AG04449 (cell line): ENCODE data around the gene NDUFV3.
"Not testable (repeated sequence)": the region's sequence is repeated elsewhere in the genome, so short reads cannot be mapped to it uniquely, and the experiment has no call there.

Experiments
- CTCF ChIA-PET: fragments of 350-600 bp; formaldehyde crosslinking; extraction: SDS; loops from one replicate; lab custom pipeline; 2021; ENCODE audit warnings: antibody characterized with exemption; lab: Yijun Ruan, JAX
- POLR2A ChIA-PET: fragments of 400-600, 350-600 bp; formaldehyde crosslinking; extraction: SDS; loops from one replicate; lab custom pipeline; 2020; ENCODE audit warnings: antibody characterized with exemption, inconsistent platforms; lab: Yijun Ruan, JAX
- DNase-seq: peaks from one replicate; pipeline ENCODE4 v3.0.0-alpha.2; 2010; ENCODE audit warnings: low read depth, low spot score
- H3K4me3 ChIP-seq: 2 replicates; pipeline ENCODE4 v1.5.1; 2011; ENCODE audit warnings: low read depth, mild to moderate bottlenecking, control low read depth, low read length
- TF ChIP-seq, protein P1 (sequence below): IDR thresholded peaks from one replicate; pipeline ENCODE4 v1.5.1; 2011; ENCODE audit warnings: mild to moderate bottlenecking, moderate library complexity, low read length, control low read depth, inconsistent platforms; ENCODE audit not compliant: insufficient read depth; ENCODE audit errors: missing control alignments

Gene NDUFV3

DNA sequence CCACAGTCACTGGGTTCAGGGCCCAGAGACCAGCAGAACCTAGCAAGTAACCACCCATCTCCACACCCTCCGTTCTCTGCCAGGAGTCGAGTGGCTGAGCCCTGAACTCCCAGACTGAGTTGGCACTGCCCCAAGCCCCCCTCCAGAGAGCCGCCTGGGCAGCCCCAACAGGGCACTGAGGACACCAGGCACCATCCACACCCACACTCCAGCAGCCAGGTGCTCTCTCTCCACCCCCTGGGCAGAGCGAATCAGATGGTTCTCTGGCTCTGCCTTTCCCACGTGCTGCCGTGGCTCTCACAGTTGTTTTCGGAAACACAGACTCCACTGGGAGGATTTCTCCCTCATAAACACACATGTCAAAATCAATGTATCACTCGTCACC is 27.3 kb upstream of the NDUFV3 start:
- TF ChIP-seq, protein P1, sequence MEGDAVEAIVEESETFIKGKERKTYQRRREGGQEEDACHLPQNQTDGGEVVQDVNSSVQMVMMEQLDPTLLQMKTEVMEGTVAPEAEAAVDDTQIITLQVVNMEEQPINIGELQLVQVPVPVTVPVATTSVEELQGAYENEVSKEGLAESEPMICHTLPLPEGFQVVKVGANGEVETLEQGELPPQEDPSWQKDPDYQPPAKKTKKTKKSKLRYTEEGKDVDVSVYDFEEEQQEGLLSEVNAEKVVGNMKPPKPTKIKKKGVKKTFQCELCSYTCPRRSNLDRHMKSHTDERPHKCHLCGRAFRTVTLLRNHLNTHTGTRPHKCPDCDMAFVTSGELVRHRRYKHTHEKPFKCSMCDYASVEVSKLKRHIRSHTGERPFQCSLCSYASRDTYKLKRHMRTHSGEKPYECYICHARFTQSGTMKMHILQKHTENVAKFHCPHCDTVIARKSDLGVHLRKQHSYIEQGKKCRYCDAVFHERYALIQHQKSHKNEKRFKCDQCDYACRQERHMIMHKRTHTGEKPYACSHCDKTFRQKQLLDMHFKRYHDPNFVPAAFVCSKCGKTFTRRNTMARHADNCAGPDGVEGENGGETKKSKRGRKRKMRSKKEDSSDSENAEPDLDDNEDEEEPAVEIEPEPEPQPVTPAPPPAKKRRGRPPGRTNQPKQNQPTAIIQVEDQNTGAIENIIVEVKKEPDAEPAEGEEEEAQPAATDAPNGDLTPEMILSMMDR = no peak
- H3K4me3 ChIP-seq = no peak overlapping the region
- POLR2A ChIA-PET = no interaction called here
- CTCF ChIA-PET = no interaction called here
- DNase-seq = no peak

DNA sequence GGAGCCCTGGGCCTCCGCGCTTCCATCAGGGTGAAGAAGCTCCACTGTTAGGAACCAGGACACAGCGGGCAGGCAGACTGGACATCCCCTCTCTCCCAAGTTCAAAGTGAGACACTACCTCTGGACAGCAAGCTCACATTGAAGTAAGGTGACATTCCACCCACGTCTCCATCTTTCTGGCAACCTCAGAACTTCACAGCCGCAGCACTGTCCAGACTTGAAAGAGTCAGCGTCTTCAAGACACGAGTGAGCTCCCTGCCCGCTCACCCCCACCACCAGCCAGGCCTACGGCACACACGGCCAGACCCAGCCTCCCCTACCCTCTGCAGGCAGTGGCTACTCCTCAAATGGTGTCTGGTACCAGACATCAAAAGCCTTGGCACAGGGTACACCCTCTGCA is 24.9 kb upstream of the NDUFV3 start:
- no peak for DNase-seq
- H3K4me3 ChIP-seq = no peak overlapping the region
- TF ChIP-seq, protein P1 = no peak
- ChIA-PET CTCF (no interaction called here), POLR2A (no interaction called here)

DNA sequence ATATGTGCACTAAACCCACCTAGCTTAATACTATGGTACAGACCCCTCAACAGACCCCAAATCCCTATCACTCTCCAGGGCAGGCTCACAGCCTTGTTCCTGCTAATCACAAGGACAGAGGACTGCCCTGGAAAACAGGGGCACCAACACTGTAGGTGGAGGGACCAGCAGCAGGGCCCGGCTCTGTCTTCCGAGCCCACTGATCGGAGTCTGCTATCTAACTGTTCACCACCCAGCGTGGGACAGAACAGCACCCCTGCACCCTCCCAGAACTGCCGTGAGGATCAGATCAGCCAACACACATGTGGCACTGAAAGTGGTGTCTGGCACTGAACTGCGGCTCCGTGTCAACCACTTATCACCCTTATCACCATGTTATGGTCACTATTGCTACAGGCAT is 20.0 kb upstream of the NDUFV3 start:
- CTCF ChIA-PET = no interaction called here
- no peak for DNase-seq
- H3K4me3 ChIP-seq = no peak overlapping the region
- POLR2A ChIA-PET = no interaction called here
- TF ChIP-seq, protein P1 = no peak

DNA sequence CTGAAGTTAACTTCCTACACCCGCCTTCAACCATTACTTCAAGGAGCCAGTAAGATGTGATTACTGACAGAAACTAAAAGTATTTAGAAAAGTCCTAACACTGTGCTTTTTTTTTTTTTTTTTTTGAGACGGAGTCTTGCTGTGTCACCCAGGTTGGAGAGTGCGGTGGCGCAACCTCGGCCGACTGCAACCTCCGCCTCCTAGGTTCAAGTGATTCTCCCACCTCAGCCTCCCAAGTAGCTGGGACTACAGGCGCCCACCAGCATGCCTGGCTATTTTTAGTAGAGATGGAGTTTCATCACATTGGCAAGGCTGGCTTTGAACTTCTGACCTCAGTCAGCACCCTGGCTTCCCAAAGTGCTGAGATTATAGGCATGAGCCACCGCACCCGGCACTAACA is 17.3 kb upstream of the NDUFV3 start:
- DNase-seq, POLR2A ChIA-PET, H3K4me3 ChIP-seq, CTCF ChIA-PET: not testable (repeated sequence)

DNA sequence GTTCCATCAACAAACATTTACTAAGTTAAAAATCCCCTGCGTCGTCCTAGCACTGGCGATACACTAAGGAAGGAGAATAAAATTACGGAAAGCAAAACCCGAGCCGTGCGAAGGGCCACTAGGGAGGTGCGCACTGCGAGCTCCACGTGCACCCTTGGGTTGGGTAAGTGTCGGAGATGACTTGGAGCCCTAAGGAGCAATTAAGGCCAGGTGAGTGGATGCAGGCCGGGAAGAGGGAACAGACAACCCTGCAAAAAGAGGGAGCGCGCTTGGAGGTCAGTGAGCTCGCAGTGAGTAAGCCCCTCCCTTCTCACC is 14.5 kb upstream of the NDUFV3 start:
- DNase-seq = no peak
- ChIA-PET CTCF (interaction anchor here (1.0 kb wide), 1 partner anchor 10 kb away, joined by 3 read pairs; no protein-coding TSS in a partner anchor), POLR2A (interaction anchor here (0.8 to 1.3 kb wide), 2 partner anchors 9 to 14 kb away, joined by 5 to 9 read pairs; partner anchors contain the start of gene NDUFV3)
- peak overlapping the region; percentile 93 for H3K4me3 ChIP-seq
- TF ChIP-seq, protein P1 = no peak

DNA sequence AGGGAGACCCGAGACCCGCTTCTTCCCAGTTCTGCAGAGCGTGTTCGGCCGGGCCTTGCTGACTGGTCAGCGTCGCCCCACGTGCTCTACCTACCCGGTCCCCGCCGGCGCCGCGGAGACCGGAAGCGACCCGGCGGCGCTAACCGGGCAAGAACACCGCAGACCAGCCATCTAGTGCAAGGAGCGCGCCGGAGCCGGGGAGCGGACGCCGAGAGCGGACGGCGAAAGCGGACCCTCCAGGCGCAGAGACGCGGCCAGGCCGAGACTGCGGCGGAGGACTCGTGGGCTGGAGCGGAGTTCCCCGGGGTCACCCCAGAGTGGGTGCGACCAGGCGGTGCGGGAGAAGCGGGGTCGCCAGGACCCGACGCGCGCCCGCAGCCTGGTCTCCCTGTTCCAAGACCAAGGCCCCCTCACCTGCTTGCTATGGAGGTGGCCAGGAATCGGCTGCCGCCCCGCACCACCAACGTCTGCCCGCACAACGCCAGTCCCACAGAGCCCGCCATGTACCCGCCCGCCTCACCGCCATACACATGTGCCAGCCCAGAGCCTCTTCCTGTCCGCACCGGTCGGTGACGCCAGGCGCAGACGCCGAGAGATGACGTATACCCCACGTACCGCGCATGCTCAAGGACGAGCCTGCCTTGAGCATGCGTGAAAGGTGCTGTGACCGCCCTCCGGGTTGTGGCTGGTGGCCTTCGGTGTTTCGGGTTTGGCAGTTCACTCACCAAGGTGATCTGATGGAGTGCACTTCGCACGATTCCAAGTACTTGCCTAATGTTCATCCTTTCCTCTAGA is 13.9 kb upstream of the NDUFV3 start, which contains the start of gene WDR4:
WDR4 (minus strand) TSS at position 547 of the 795 bp plus-strand sequence; CDS start at position 503, 44 bp downstream.
- peak within 1 kb of the TSS; percentile 93 for H3K4me3 ChIP-seq
- CTCF ChIA-PET = interaction anchor here (1.0 kb wide), 1 partner anchor 10 kb away, joined by 3 read pairs; no protein-coding TSS in a partner anchor
- TF ChIP-seq, protein P1 = no peak
- peak; percentile 63 for DNase-seq
- POLR2A ChIA-PET = interaction anchor here (0.8 to 1.3 kb wide), 2 partner anchors 9 to 13 kb away, joined by 5 to 9 read pairs; partner anchors contain the start of gene NDUFV3

DNA sequence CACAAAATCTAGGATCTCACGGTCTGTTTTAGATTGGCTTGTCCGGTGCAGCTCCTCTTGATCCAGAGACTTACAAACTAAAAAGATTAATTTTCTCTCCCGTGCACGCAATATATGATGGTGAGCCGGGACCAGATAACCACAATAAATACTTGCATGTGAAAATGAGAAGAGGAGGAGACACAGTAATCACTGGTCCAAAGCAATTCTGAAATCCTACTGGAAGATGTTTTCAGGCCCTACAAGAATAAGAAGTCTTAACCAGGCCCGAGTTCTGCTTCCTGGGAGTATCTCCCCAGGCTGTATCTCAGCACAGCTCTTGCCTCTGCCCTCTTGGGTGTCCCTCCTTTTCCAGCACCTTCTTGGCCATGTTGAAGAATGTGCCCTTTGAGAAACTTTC is 12.8 kb upstream of the NDUFV3 start:
- TF ChIP-seq, protein P1 = no peak
- no peak for DNase-seq
- CTCF ChIA-PET = interaction anchor here (0.8 kb wide), 1 partner anchor 9 kb away, joined by 6 read pairs; no protein-coding TSS in a partner anchor

More for the DNA sequence above, 12.8 kb upstream of the NDUFV3 start:
- POLR2A ChIA-PET = interaction anchor here (0.6 kb wide), 1 partner anchor 124 kb away, joined by 3 read pairs; no protein-coding TSS in a partner anchor
- H3K4me3 ChIP-seq = peak overlapping the region; percentile 93
